ENCODE data around the gene HES5.

Gene HES5

GRCh38 chr1:2502210-2502609, 27.9 kb downstream of the HES5 start:
- no peak for DNase-seq (ENCODE audit: low read depth)
- no peak for TF ChIP-seq CTCF (conservative IDR thresholded peaks at IDR 0.05; ENCODE audit: control insufficient read depth, insufficient read depth, low read depth, low read length)
- no peak overlapping the region for H3K4me3 ChIP-seq (ENCODE audit: control insufficient read depth, low read depth, low read length)

- no peak for TF ChIP-seq CTCF (conservative IDR thresholded peaks at IDR 0.05; ENCODE audit: control insufficient read depth, insufficient read depth, low read depth, low read length)
- no peak for DNase-seq (ENCODE audit: low read depth)
- no peak overlapping the region for H3K4me3 ChIP-seq (ENCODE audit: control insufficient read depth, low read depth, low read length)
Observed at GRCh38 chr1:2501820-2502119, 28.3 kb downstream of the HES5 start.

- H3K4me3 ChIP-seq (ENCODE audit: control insufficient read depth, low read depth, low read length), result no peak overlapping the region
- TF ChIP-seq CTCF (conservative IDR thresholded peaks at IDR 0.05; ENCODE audit: control insufficient read depth, insufficient read depth, low read depth, low read length), result no peak
- no peak for DNase-seq (ENCODE audit: low read depth)
Observed at GRCh38 chr1:2501041-2501819, 28.8 kb downstream of the HES5 start.

GRCh38 chr1:2499986-2500596, 30.0 kb downstream of the HES5 start:
- no peak for DNase-seq (ENCODE audit: low read depth)
- TF ChIP-seq CTCF (conservative IDR thresholded peaks at IDR 0.05; ENCODE audit: control insufficient read depth, insufficient read depth, low read depth, low read length), result no peak
- H3K4me3 ChIP-seq (ENCODE audit: control insufficient read depth, low read depth, low read length), result no peak overlapping the region

GRCh38 chr1:2499260-2499659, 30.8 kb downstream of the HES5 start:
- no peak for DNase-seq (ENCODE audit: low read depth)
- no peak overlapping the region for H3K4me3 ChIP-seq (ENCODE audit: control insufficient read depth, low read depth, low read length)
- no peak for TF ChIP-seq CTCF (conservative IDR thresholded peaks at IDR 0.05; ENCODE audit: control insufficient read depth, insufficient read depth, low read depth, low read length)

GRCh38 chr1:2498648-2499047, 31.4 kb downstream of the HES5 start:
- no peak overlapping the region for H3K4me3 ChIP-seq (ENCODE audit: control insufficient read depth, low read depth, low read length)
- DNase-seq (ENCODE audit: low read depth), result no peak
- no peak for TF ChIP-seq CTCF (conservative IDR thresholded peaks at IDR 0.05; ENCODE audit: control insufficient read depth, insufficient read depth, low read depth, low read length)

Measured in fibroblast of mammary gland (primary cell).